Kidney (tissue), 14 donors: ENCODE results near the gene CDK2AP2. TPM values are rescaled to one million over a fixed set of nuclear protein-coding genes. Genes with fewer than 3 reads are reported as not detected.
A peak's percentile ranks its signal among the peaks of the same experiment; 100 is the strongest.

Source experiments
- DNase-seq, 5 donors: peaks; one replicate each; pipeline ENCODE4 v3.0.0-alpha.2; 2013 to 2020
- FAIRE-seq: peaks from 2 replicates; lab custom pipeline; 2012; peaks lifted over from hg19 to GRCh38; lab: Jason Lieb, UNC
- H3K27ac ChIP-seq, 2 donors: one replicate each; pipeline ENCODE4 v1.7.0; 2013; ENCODE audit warnings: low read depth in 2 of 2, low read length in 2 of 2, inconsistent platforms in 1 of 2
- H3K27me3 ChIP-seq: one replicate; pipeline ENCODE4 v1.7.1; 2013; ENCODE audit warnings: low read length, inconsistent platforms; ENCODE audit not compliant: control insufficient read depth, insufficient read depth
- H3K36me3 ChIP-seq, 3 donors: one replicate each; pipeline versions ENCODE4 v1.7.0 to v1.7.1; 2013; ENCODE audit warnings: low read length in 3 of 3, control low read depth in 1 of 3, inconsistent platforms in 1 of 3; ENCODE audit not compliant: insufficient read depth in 3 of 3, control insufficient read depth in 2 of 3
- H3K4me1 ChIP-seq, 3 donors: one replicate each; pipeline versions ENCODE4 v1.7.0 to v1.7.1; 2013; ENCODE audit warnings: low read length in 3 of 3, inconsistent platforms in 1 of 3, low read depth in 1 of 3; ENCODE audit not compliant: control insufficient read depth in 2 of 3, insufficient read depth in 2 of 3
- H3K4me3 ChIP-seq, 3 donors: one replicate each; pipeline versions ENCODE4 v1.7.0 to v1.8.1; 2013; ENCODE audit warnings: low read length in 3 of 3, control low read depth in 1 of 3, inconsistent platforms in 1 of 3
- H3K9ac ChIP-seq, 3 donors: one replicate each; pipeline versions ENCODE4 v1.7.0 to v1.7.1; 2013; ENCODE audit warnings: low read length in 3 of 3, control low read depth in 1 of 3, inconsistent platforms in 1 of 3
- H3K9me3 ChIP-seq, 3 donors: one replicate each; pipeline versions ENCODE4 v1.7.0 to v1.7.1; 2013; ENCODE audit warnings: low read length in 3 of 3, control low read depth in 1 of 3, inconsistent platforms in 1 of 3; ENCODE audit not compliant: control insufficient read depth in 2 of 3, insufficient read depth in 1 of 3
- CTCF ChIP-seq: IDR thresholded peaks from 3 replicates; pipeline ENCODE4 v1.5.1; 2012; ENCODE audit warnings: mild to moderate bottlenecking, moderate library complexity, borderline replicate concordance; ENCODE audit not compliant: insufficient read depth; ENCODE audit errors: extremely low read depth
- intact Hi-C: fragments of 100-400 bp; cut with DNase I; formaldehyde crosslinking; loops from one replicate; pipeline ENCODE4 v1.11.1; 2022
- polyA plus RNA-seq: library from polyadenylated mRNA; stranded (reverse); fragments of 350-450 nt; fragmentation: Illumina TruSeq; extraction: RNeasy Lipid Tissue Mini Kit (QIAGEN cat#74804); gene quantifications from one replicate; pipeline ENCODE4 v1.2.3, GENCODE V29; 2014; ENCODE audit warnings: low read depth, low replicate concordance; ENCODE audit not compliant: insufficient read depth
- total RNA-seq: library from RNA; stranded (reverse); fragmentation: NEBNext Ultra II Directional; extraction: Animal tissue kit (Norgen Biotek cat#: 25700); gene quantifications from one replicate; pipeline ENCODE4 v1.2.1, GENCODE V29; 2021
- donor health status: control.
- donor health status: control.
- donor health status: control.
- donor health status: control.
- donor health status: control.
- donor health status: DM: yes; HTN: yes; CAD: no.
- donor health status: Normal renal cell carcinoma (clear cell type).

Gene CDK2AP2
- total and polyA plus RNA-seq, 2 donors from 2014 or later, result 98.4 to 188 TPM

- FAIRE-seq (no peak), DNase-seq (peak in 1 of 5 donors; percentile 46)
- intact Hi-C loops, result no loop called here
- Histone ChIP-seq H3K4me1 (no peaks in the 10 kb centered on the region), H3K4me3 (no peak within 1 kb of the TSS), H3K9me3 (no peaks in the 10 kb centered on the region), H3K36me3 (no peaks in the 10 kb centered on the region), H3K27me3 (no peaks in the 10 kb centered on the region), H3K9ac (no peak within 1 kb of the TSS), H3K27ac (no peak within 1 kb of the TSS)
- TF ChIP-seq CTCF, result no peak
Observed at GRCh38 chr11:67522844-67523555, 15.0 kb upstream of the CDK2AP2 start, which contains the start of gene CABP2. Gene CABP2 (minus strand): TSS chr11:67523446. CDS start chr11:67523326, 120 bp downstream.

GRCh38 chr11:67522338-67522737, 14.4 kb upstream of the CDK2AP2 start:
- Histone ChIP-seq H3K27me3 (no peaks in the 10 kb centered on the region), H3K9ac (no peak overlapping the region), H3K9me3 (no peaks in the 10 kb centered on the region), H3K4me3 (no peak overlapping the region), H3K27ac (no peak overlapping the region), H3K4me1 (no peaks in the 10 kb centered on the region), H3K36me3 (no peaks in the 10 kb centered on the region)
- intact Hi-C loops, result no loop called here
- FAIRE-seq (no peak), DNase-seq (peak in 1 of 5 donors; percentile 59)
- TF ChIP-seq CTCF, result no peak

- TF ChIP-seq CTCF, result no peak
- DNase-seq (peak in 1 of 5 donors; percentile 62), FAIRE-seq (no peak)
- intact Hi-C loops, result no loop called here
- Histone ChIP-seq H3K9ac (no peak overlapping the region), H3K27ac (no peak overlapping the region), H3K4me3 (no peak overlapping the region), H3K4me1 (no peaks in the 10 kb centered on the region), H3K9me3 (no peaks in the 10 kb centered on the region), H3K36me3 (no peaks in the 10 kb centered on the region), H3K27me3 (no peaks in the 10 kb centered on the region)
Observed at GRCh38 chr11:67521924-67522323, 14.0 kb upstream of the CDK2AP2 start.
